Measurements from ENCODE around the gene LCE6A.

DNA sequence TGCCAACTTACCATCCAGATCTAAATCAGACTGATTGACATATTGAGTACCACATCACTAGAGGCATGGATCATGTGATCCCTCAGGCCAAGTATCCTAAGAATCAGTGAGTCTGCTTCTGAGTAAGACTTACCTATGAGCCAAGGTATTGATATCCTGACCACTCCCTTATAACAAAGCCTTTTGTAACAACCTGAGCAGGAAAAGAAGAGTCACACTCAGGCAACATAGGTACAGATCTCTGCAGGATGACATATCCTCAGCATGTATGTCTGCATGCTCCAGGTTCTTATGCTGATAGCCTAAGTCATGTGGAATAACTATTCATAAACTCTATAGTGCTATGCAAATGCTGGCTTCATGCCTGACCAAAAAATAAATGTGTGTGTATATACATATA, 17.7 kb upstream of the LCE6A start:
- TF ChIP-seq POLR2AphosphoS5 (IDR thresholded peaks at IDR 0.05) = no peak
- no peak for TF ChIP-seq POLR2A (IDR thresholded peaks at IDR 0.05)
- no peak for TF ChIP-seq CTCF (IDR thresholded peaks at IDR 0.05)

Data from prostate gland (tissue), 2 donors.